AG10803 (cell line): ENCODE data around the gene PAK1.
A peak's percentile ranks its signal among the peaks of the same experiment; 100 is the strongest.

Experiments used
- DNase-seq: peaks from one replicate; pipeline ENCODE4 v3.0.0; 2010; ENCODE audit warnings: low read depth
- H3K4me3 ChIP-seq: 2 replicates; pipeline ENCODE4 v1.5.1; 2011; ENCODE audit warnings: mild to moderate bottlenecking, low read length, control low read depth
- CTCF ChIP-seq: conservative IDR thresholded peaks from 2 replicates; pipeline ENCODE4 v1.5.1; 2011; ENCODE audit warnings: mild to moderate bottlenecking, low read length, control low read depth, inconsistent platforms

Gene PAK1

GRCh38 chr11:77418971-77419597 is 54.8 kb downstream of the PAK1 start:
- TF ChIP-seq CTCF: no peak
- no peak overlapping the region for H3K4me3 ChIP-seq
- no peak for DNase-seq

GRCh38 chr11:77418155-77418970 is 55.5 kb downstream of the PAK1 start:
- DNase-seq: no peak
- TF ChIP-seq CTCF: no peak
- H3K4me3 ChIP-seq: no peak overlapping the region

GRCh38 chr11:77416357-77416756 is 57.5 kb downstream of the PAK1 start:
- TF ChIP-seq CTCF: no peak
- no peak overlapping the region for H3K4me3 ChIP-seq
- DNase-seq: no peak

GRCh38 chr11:77413850-77414460 is 59.9 kb downstream of the PAK1 start:
- TF ChIP-seq CTCF: no peak

GRCh38 chr11:77412814-77413213 is 61.1 kb downstream of the PAK1 start:
- no peak for DNase-seq
- TF ChIP-seq CTCF: no peak
- H3K4me3 ChIP-seq: no peak overlapping the region

More at GRCh38 chr11:77413850-77414460, 59.9 kb downstream of the PAK1 start:
- DNase-seq: no peak
- no peak overlapping the region for H3K4me3 ChIP-seq

GRCh38 chr11:77411717-77412441 is 62.0 kb downstream of the PAK1 start:
- DNase-seq: peak; percentile 80
- H3K4me3 ChIP-seq: peak overlapping the region; percentile 77
- peak; percentile 27 for TF ChIP-seq CTCF
